Subcutaneous abdominal adipose tissue (tissue), 5 donors: ENCODE results near the gene SIK2.
"Not testable (repeated sequence)": the region's sequence is repeated elsewhere in the genome, so short reads cannot be mapped to it uniquely, and the experiment has no call there.

ENCODE experiments used
- H3K27ac ChIP-seq: one replicate; pipeline ENCODE4 v1.7.0; 2013; ENCODE audit warnings: low read depth, mild to moderate bottlenecking, inconsistent platforms, low read length, moderate library complexity
- H3K27me3 ChIP-seq, 5 donors: one replicate each; pipeline ENCODE4 v1.7.0; 2013; ENCODE audit warnings: low read length in 5 of 5, inconsistent platforms in 1 of 5; ENCODE audit not compliant: control insufficient read depth in 5 of 5, insufficient read depth in 4 of 5
- H3K36me3 ChIP-seq, 5 donors: one replicate each; pipeline ENCODE4 v1.7.0; 2013; ENCODE audit warnings: low read length in 5 of 5; ENCODE audit not compliant: control insufficient read depth in 5 of 5, insufficient read depth in 5 of 5
- H3K4me1 ChIP-seq, 5 donors: one replicate each; pipeline ENCODE4 v1.7.0; 2013; ENCODE audit warnings: low read length in 5 of 5, mild to moderate bottlenecking in 3 of 5, moderate library complexity in 1 of 5; ENCODE audit not compliant: control insufficient read depth in 5 of 5, insufficient read depth in 5 of 5
- H3K4me3 ChIP-seq, 5 donors: one replicate each; pipeline ENCODE4 v1.7.0; 2013; ENCODE audit warnings: low read length in 5 of 5, low read depth in 1 of 5
- H3K9ac ChIP-seq, 5 donors: one replicate each; pipeline ENCODE4 v1.7.0; 2013; ENCODE audit warnings: low read length in 5 of 5, mild to moderate bottlenecking in 4 of 5, moderate library complexity in 3 of 5
- H3K9me3 ChIP-seq, 5 donors: one replicate each; pipeline ENCODE4 v1.7.0; 2013; ENCODE audit warnings: low read length in 5 of 5; ENCODE audit not compliant: control insufficient read depth in 5 of 5
- donor health status: healthy.
- donor health status: healthy.
- donor health status: healthy.
- donor health status: healthy.
- donor health status: healthy.

SIK2 gene

GRCh38 chr11:111770581-111771134 is 168.4 kb downstream of the SIK2 start:
- H3K27ac ChIP-seq = no peak overlapping the region
- peaks cover 7 to 29% (median 21%) of the 10 kb centered on the region in 5 donors for H3K4me1 ChIP-seq
- no peak overlapping the region for H3K9ac ChIP-seq
- no peaks in the 10 kb centered on the region for H3K9me3 ChIP-seq
- no peaks in the 10 kb centered on the region for H3K36me3 ChIP-seq
- H3K4me3 ChIP-seq = no peak overlapping the region
- H3K27me3 ChIP-seq = no peaks in the 10 kb centered on the region

DNA sequence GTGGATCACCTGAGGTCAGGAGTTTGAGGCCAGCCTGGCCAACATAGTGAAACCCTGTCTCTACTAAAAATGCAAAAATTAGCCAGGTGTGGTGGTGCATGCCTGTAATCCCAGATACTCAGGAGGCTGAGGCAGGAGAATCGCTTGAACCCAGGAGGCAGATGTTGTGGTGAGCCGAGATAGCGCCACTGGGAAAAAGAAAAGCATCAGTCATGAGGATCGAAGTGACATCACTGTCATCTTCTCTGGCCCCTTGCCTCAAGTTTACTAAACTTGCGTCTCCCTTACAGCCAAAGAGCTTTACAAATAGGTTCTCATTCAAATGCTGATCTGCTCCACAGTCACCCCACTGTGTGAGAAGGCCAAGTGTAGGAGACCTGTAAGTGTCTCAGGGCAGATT is 169.0 kb downstream of the SIK2 start:
- H3K9ac ChIP-seq, H3K9me3 ChIP-seq, H3K27ac ChIP-seq, H3K36me3 ChIP-seq, H3K27me3 ChIP-seq, H3K4me3 ChIP-seq: not testable (repeated sequence)
- peaks cover 7 to 30% (median 21%) of the 10 kb centered on the region in 5 donors for H3K4me1 ChIP-seq

- no peaks in the 10 kb centered on the region for H3K9me3 ChIP-seq
- H3K27ac ChIP-seq = no peak overlapping the region
- no peak overlapping the region for H3K4me3 ChIP-seq
Measured at GRCh38 chr11:111772535-111772934, 170.3 kb downstream of the SIK2 start.

GRCh38 chr11:111774955-111775710 is 172.9 kb downstream of the SIK2 start:
- Histone ChIP-seq H3K4me3 (no peak overlapping the region), H3K4me1 (peaks cover 4 to 37% (median 18%) of the 10 kb centered on the region in 5 donors), H3K27ac (peak overlapping the region; percentile 81), H3K9me3 (no peaks in the 10 kb centered on the region), H3K9ac (peak overlapping the region in 3 of 5 donors; percentile 10 to 62 (median 42)), H3K27me3 (no peaks in the 10 kb centered on the region), H3K36me3 (no peaks in the 10 kb centered on the region)

More at GRCh38 chr11:111772535-111772934, 170.3 kb downstream of the SIK2 start:
- Histone ChIP-seq H3K4me1 (peaks cover 4 to 32% (median 14%) of the 10 kb centered on the region in 5 donors), H3K36me3 (no peaks in the 10 kb centered on the region), H3K27me3 (no peaks in the 10 kb centered on the region), H3K9ac (peak overlapping the region in 1 of 5 donors; percentile 45)

DNA sequence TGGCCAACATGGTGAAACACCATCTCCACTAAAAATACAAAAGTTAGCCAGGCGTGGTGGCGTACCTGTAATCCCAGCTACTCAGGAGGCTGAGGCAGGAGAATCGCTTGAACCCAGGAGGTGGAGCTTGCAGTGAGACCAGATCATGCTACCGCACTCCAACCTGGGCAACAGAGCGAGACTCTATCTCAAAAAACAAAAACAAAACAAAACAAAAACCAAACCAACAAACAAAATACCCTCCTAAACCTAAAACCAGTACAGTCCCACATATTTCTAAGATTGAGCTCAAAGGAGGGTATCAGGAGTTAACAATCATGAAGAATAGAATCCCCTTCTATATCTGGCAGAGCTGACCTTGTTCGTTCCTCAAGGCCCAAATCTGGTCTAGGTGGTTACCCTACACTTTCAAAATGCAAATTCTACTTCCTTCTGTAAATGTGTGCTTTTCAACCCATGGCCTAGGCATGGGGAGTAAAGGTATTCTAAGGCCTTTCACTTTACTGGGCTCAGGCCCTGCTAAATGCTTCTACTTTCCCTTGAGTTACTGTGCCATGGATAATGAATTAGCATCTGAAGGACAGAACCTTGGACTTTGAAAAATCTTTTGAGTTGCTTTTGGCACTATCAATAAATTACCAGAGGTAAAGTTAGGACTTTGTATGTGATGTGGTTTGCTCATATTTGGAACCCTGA is 174.3 kb downstream of the SIK2 start:
- H3K36me3 ChIP-seq = no peaks in the 10 kb centered on the region
- peaks cover 4 to 37% (median 18%) of the 10 kb centered on the region in 5 donors for H3K4me1 ChIP-seq
- peak overlapping the region; percentile 81 for H3K27ac ChIP-seq
- H3K27me3 ChIP-seq = no peaks in the 10 kb centered on the region
- H3K4me3 ChIP-seq = no peak overlapping the region
- H3K9ac ChIP-seq = peak overlapping the region in 2 of 5 donors; percentile 41 to 67
- no peaks in the 10 kb centered on the region for H3K9me3 ChIP-seq

DNA sequence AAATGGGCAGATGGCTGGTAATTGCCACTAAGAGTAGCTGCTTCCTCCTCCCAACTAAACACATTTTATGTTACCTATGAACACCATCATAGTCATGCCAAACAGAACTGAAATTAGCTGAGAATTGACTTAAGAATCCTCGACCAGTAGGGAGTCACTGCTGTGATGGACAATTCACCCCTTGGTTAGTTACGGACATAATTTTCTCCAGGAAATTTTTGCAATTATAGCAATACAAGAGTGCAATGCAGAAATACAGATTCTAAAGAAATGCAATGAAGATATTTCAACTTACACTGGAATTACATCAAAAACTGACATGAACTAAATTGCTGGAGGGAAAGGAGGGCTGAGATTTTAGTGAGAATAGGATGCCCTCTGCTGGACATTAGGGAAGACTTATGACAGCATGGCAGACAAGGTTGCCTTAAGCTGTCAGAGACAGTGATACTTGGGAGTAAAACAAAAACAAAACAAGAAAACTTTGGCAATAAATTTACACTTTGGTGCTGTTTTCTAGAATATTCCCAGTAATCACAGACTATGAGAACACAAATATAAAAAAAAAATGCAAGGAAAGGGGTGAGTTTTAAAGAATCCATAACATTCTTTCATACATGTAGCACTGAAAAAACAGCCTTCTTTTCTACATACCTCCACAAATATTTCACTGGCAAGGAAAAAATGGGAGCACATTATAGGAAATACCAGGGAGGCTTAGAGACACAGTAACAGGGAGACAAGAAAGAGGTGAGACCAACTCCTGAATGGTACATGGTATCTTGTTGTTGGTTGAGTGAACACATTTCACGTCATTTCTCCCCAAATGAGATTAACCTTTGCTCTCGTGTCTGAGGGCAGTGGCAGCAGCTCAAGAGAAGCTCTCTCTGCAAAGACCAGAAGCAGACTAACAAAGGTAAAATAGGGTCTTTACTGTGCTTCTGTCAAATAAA is 175.1 kb downstream of the SIK2 start:
- no peaks in the 10 kb centered on the region for H3K9me3 ChIP-seq
- H3K4me1 ChIP-seq = peaks cover 4 to 37% (median 18%) of the 10 kb centered on the region in 5 donors
- peak overlapping the region; percentile 81 for H3K27ac ChIP-seq
- H3K9ac ChIP-seq = peak overlapping the region in 2 of 5 donors; percentile 47 to 67
- H3K4me3 ChIP-seq = no peak overlapping the region
- H3K36me3 ChIP-seq = no peaks in the 10 kb centered on the region
- no peaks in the 10 kb centered on the region for H3K27me3 ChIP-seq

DNA sequence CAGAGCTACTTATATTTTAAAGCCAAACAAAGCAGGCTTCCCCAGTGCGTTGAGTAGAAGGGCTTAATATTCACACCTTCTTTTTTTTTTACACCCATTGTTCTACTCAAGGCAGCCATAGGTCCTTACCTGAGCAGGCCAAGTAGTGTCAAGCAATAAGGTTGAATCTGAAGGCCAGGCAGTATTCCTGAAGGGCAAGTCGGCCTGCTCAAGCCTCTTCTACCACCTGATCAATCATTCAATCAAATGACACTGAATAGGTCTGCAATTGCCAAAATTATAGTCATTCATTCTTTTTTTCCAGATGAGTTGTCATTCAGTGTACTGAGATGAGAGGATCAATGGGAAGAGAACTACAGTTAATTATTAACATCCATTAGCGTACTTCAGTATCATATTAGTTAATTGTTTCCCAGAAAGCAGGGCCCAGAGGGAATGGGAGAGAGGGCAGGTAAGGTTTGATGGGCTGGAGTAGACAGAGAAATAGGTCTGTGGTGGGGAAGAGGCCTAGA is 175.9 kb downstream of the SIK2 start:
- no peaks in the 10 kb centered on the region for H3K27me3 ChIP-seq
- H3K27ac ChIP-seq = peak overlapping the region; percentile 81
- H3K36me3 ChIP-seq = no peaks in the 10 kb centered on the region
- no peaks in the 10 kb centered on the region for H3K9me3 ChIP-seq
- H3K4me1 ChIP-seq = peaks cover 4 to 37% (median 18%) of the 10 kb centered on the region in 5 donors
- H3K4me3 ChIP-seq = no peak overlapping the region
- H3K9ac ChIP-seq = peak overlapping the region in 2 of 5 donors; percentile 33 to 47

DNA sequence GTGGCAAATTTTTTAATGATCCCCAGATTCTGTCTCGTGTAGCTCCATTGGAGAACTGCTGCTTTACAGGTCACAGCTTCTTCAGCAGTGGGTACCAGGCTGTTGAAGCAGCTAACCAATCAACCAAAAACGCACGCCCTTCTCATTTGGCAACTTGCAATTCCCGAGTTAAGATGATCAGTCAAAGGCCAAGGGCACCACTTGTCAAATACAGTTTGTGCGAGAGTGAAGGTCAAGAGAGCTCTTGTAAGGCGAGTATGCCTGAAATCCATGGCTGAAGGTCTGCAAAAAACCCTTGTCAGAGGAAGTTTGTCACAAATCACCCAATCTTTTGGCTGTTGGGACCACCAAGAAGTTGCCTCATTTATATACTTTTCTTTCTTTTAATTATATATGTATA is 176.9 kb downstream of the SIK2 start:
- Histone ChIP-seq H3K9ac (no peak overlapping the region), H3K9me3 (no peaks in the 10 kb centered on the region), H3K36me3 (peaks cover 0 to 7% (median 5%) of the 10 kb centered on the region in 5 donors), H3K27ac (no peak overlapping the region), H3K4me3 (no peak overlapping the region), H3K4me1 (peaks cover 4 to 37% (median 18%) of the 10 kb centered on the region in 5 donors), H3K27me3 (no peaks in the 10 kb centered on the region)
